Keratinocyte (primary cell): ENCODE measurements around the gene FRY.

Experiments used
- CTCF ChIP-seq, 3 experiments: IDR thresholded peaks in 1 of 3; conservative IDR thresholded peaks in 1 of 3; optimal IDR thresholded peaks in 1 of 3; 2 replicates in 2 of 3; 3 replicates in 1 of 3; pipeline versions ENCODE3 to v1.5.1; 2011; ENCODE audit warnings: low read length in 3 of 3, mild to moderate bottlenecking in 3 of 3, moderate library complexity in 2 of 3, control low read depth in 1 of 3, inconsistent platforms in 1 of 3; ENCODE audit not compliant: insufficient read depth in 2 of 3; ENCODE audit errors: extremely low read depth in 1 of 3
- EZH2 ChIP-seq: IDR thresholded peaks from one replicate; pipeline ENCODE4 v1.6.1; 2012; ENCODE audit warnings: inconsistent platforms, mild to moderate bottlenecking, low read length, moderate library complexity

- peak; percentile 51 to 64 (median 54) for TF ChIP-seq CTCF (optimal IDR thresholded peaks at IDR 0.05 in 1 of 3, IDR thresholded peaks at IDR 0.05 in 1 of 3, conservative IDR thresholded peaks at IDR 0.05 in 1 of 3; ENCODE audit: extremely low read depth in 1 of 3, insufficient read depth in 2 of 3, low read length in 3 of 3)
- no peak for TF ChIP-seq EZH2
Measured at GRCh38 chr13:32001154-32001768, 30.3 kb upstream of the FRY start.
